Measurements from ENCODE around the gene PSMA1. TPM values are rescaled to one million over a fixed set of nuclear protein-coding genes. Genes with fewer than 3 reads are reported as not detected.

Gene PSMA1
- total RNA-seq, 1 experiment from 2014 or later, result 438 TPM

Other genes starting within 250 kb of the PSMA1 start
- gene RRAS2, start 161.2 kb downstream of the PSMA1 start, total RNA-seq (2014; rRNA removed; shearing (Covaris generic)), result 117 and 138 TPM in 2 replicates
- gene COPB1, start 20.6 kb downstream of the PSMA1 start, total RNA-seq (2014; rRNA removed; shearing (Covaris generic)), result 318 and 333 TPM in 2 replicates
- 0.43 and 0.96 TPM in 2 replicates for gene PDE3B, start 123.4 kb upstream of the PSMA1 start, total RNA-seq (2014; rRNA removed; shearing (Covaris generic))